A673 (cell line): ENCODE data around the gene WDR27. TPM values are rescaled to one million over a fixed set of nuclear protein-coding genes. Genes with fewer than 3 reads are reported as not detected.

Experiments used
- BruUV-seq: library from RNA; stranded (reverse); fragments of 400-500 nt; replicated peaks from 2 replicates; lab custom pipeline; 2021; lab: Mats Ljungman, UMichigan
- CTCF ChIA-PET: fragments of 300-600 bp; sonication (Branson Sonifier 250); formaldehyde crosslinking; loops from one replicate; lab custom pipeline; 2022; ENCODE audit warnings: antibody characterized with exemption; lab: Charles Lee
- POLR2A ChIA-PET: fragments of 300-600 bp; sonication (Branson Sonifier 250); formaldehyde crosslinking; loops from one replicate; lab custom pipeline; 2022; ENCODE audit warnings: antibody characterized with exemption; ENCODE audit not compliant: low non-redundant PET; lab: Charles Lee
- DNase-seq: peaks from one replicate; pipeline ENCODE4 v3.0.0-alpha.2; 2015; ENCODE audit warnings: low spot score
- H3K27ac ChIP-seq: fragments of 200-600 bp; sonication (generic); 2 replicates; pipeline ENCODE4 v1.5.1; 2016; ENCODE audit warnings: mixed run types, low read depth, mild to moderate bottlenecking, mixed read lengths, antibody characterized with exemption, low read length; ENCODE audit not compliant: poor library complexity, severe bottlenecking
- H3K27me3 ChIP-seq: fragments of 200-600 bp; sonication (generic); replicated peaks from 2 replicates; pipeline ENCODE4 v1.6.1; 2017; ENCODE audit warnings: mixed run types, low read depth, mild to moderate bottlenecking, mixed read lengths, antibody characterized with exemption, low read length; ENCODE audit not compliant: insufficient read depth, poor library complexity
- H3K36me3 ChIP-seq: fragments of 200-600 bp; sonication (generic); 2 replicates; pipeline ENCODE4 v1.6.1; 2016; ENCODE audit warnings: mixed run types, mild to moderate bottlenecking, mixed read lengths, antibody characterized with exemption, low read length; ENCODE audit not compliant: insufficient read depth, poor library complexity, severe bottlenecking
- H3K4me1 ChIP-seq: fragments of 200-600 bp; sonication (generic); 2 replicates; pipeline ENCODE4 v1.6.1; 2017; ENCODE audit warnings: mixed run types, mild to moderate bottlenecking, mixed read lengths, antibody characterized with exemption, low read length; ENCODE audit not compliant: insufficient read depth, poor library complexity, severe bottlenecking
- H3K4me3 ChIP-seq: fragments of 200-600 bp; sonication (generic); 2 replicates; pipeline ENCODE4 v1.5.1; 2016; ENCODE audit warnings: low read depth, mixed run types, mild to moderate bottlenecking, mixed read lengths, low read length; ENCODE audit not compliant: poor library complexity, severe bottlenecking
- H3K9me3 ChIP-seq: fragments of 200-600 bp; sonication (generic); 2 replicates; pipeline ENCODE4 v1.6.1; 2016; ENCODE audit warnings: mixed run types, low read depth, mild to moderate bottlenecking, mixed read lengths, antibody characterized with exemption, low read length; ENCODE audit not compliant: poor library complexity, severe bottlenecking
- EZH2 ChIP-seq: fragments of 200-600 bp; sonication (generic); IDR thresholded peaks from 2 replicates; pipeline ENCODE4 v1.6.1; 2017; ENCODE audit warnings: borderline replicate concordance, low read depth, mild to moderate bottlenecking, mixed read lengths, antibody characterized with exemption, low read length; ENCODE audit not compliant: poor library complexity, severe bottlenecking
- intact Hi-C: fragments of 100-400 bp; cut with micrococcal nuclease; formaldehyde crosslinking; loops from one replicate; pipeline ENCODE4 v1.10.0; 2022; ENCODE audit not compliant: unreplicated experiment
- total RNA-seq: library from RNA; stranded (reverse); gene quantifications from 2 replicates; pipeline ENCODE4 v1.2.3, GENCODE V29; 2021
- TF ChIP-seq, protein P1 (sequence below): fragments of 300-800, 200-600 bp; sonication (generic); conservative IDR thresholded peaks from 2 replicates; pipeline ENCODE4 v1.5.1; 2017; ENCODE audit warnings: low read depth, mild to moderate bottlenecking, antibody characterized with exemption, low read length, moderate library complexity, mixed read lengths

The WDR27 gene
- total RNA-seq, 1 experiment from 2014 or later = 77.3 TPM

DNA sequence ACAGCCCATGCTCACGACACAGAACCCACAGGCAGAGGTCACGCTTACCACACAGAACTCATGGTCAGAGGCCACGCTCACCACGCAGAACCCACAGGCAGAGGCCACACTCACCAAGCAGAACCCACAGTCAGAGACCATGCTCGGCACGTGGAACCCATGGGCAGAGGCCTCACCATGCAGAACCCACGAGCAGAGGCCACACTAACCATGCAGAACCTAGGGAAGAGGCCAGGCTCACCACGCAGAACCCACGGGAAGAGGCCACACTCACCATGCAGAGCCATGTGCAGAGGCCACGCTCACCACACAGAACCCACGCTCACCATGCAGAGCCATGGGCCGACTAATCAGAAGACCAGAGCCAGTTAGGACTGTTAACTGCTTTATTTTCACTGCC is 245.0 kb downstream of the WDR27 start:
- no peaks in the 10 kb centered on the region for H3K4me1 ChIP-seq
- H3K27me3 ChIP-seq = no peaks in the 10 kb centered on the region
- POLR2A ChIA-PET = no interaction called here
- BruUV-seq = no TSS peak
- intact Hi-C loops = no loop called here
- no peaks in the 10 kb centered on the region for H3K9me3 ChIP-seq
- H3K36me3 ChIP-seq = no peaks in the 10 kb centered on the region
- CTCF ChIA-PET = no interaction called here
- TF ChIP-seq, protein P1, sequence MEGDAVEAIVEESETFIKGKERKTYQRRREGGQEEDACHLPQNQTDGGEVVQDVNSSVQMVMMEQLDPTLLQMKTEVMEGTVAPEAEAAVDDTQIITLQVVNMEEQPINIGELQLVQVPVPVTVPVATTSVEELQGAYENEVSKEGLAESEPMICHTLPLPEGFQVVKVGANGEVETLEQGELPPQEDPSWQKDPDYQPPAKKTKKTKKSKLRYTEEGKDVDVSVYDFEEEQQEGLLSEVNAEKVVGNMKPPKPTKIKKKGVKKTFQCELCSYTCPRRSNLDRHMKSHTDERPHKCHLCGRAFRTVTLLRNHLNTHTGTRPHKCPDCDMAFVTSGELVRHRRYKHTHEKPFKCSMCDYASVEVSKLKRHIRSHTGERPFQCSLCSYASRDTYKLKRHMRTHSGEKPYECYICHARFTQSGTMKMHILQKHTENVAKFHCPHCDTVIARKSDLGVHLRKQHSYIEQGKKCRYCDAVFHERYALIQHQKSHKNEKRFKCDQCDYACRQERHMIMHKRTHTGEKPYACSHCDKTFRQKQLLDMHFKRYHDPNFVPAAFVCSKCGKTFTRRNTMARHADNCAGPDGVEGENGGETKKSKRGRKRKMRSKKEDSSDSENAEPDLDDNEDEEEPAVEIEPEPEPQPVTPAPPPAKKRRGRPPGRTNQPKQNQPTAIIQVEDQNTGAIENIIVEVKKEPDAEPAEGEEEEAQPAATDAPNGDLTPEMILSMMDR = no peak
- no peak for TF ChIP-seq EZH2
- no peak for DNase-seq
- H3K4me3 ChIP-seq = no peak overlapping the region
- H3K27ac ChIP-seq = no peak overlapping the region

DNA sequence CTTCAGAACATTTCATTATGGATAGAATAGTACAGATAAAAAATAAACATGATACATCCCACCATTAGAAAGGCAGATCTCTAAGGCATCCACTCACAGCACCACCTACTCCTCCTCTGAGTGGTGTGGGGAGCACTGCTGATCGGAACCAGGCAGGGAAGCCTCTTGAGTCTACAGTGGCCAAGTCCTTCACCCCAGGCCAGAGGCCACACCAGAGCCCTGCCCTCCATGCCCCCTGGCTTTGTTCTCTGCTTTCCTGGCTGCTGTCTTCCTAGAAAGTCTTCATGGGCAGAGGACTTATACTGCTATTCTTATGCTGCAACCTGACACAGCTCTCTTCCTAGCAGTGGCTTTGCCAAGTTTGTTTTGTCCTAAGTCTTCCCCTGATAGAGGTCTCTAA is 246.4 kb downstream of the WDR27 start:
- ChIA-PET CTCF (no interaction called here), POLR2A (no interaction called here)
- Histone ChIP-seq H3K36me3 (no peaks in the 10 kb centered on the region), H3K27me3 (no peaks in the 10 kb centered on the region), H3K4me3 (no peak overlapping the region), H3K27ac (no peak overlapping the region), H3K9me3 (no peaks in the 10 kb centered on the region), H3K4me1 (peaks cover 3% of the 10 kb centered on the region)
- DNase-seq = no peak
- no TSS peak for BruUV-seq
- intact Hi-C loops = no loop called here
- TF ChIP-seq EZH2 = no peak
- TF ChIP-seq, protein P1 = no peak

DNA sequence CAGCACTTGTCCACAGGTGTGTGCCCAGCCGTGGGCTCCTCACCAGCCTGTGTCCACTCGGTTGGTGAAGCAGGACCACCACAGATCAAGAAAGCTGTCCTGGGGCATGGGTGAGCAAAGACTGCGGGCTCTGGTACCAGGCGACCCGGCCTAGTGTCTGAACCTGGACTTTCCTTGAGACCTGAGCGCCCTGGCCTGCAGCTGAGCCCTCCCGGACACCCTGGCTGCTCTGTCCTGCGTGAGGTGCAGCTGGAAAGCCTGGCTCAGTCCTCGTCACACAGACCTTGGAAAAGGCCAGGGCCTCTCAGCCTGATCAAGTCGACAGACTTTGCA is 247.0 kb downstream of the WDR27 start:
- intact Hi-C loops = no loop called here
- BruUV-seq = no TSS peak
- Histone ChIP-seq H3K27me3 (no peaks in the 10 kb centered on the region), H3K9me3 (no peaks in the 10 kb centered on the region), H3K4me3 (no peak overlapping the region), H3K4me1 (peaks cover 5% of the 10 kb centered on the region), H3K36me3 (no peaks in the 10 kb centered on the region), H3K27ac (no peak overlapping the region)
- ChIA-PET CTCF (no interaction called here), POLR2A (no interaction called here)
- TF ChIP-seq EZH2 = no peak
- TF ChIP-seq, protein P1 = no peak
- no peak for DNase-seq
